GM19023 (cell line): ENCODE measurements around the gene MAP1LC3B2.

ENCODE experiments used
- ATAC-seq: cut with Tn5 transposase; IDR thresholded peaks from one replicate; pipeline ENCODE4 v1.9.1; 2021; ENCODE audit warnings: mild to moderate bottlenecking, moderate library complexity; ENCODE audit not compliant: unreplicated experiment

Gene MAP1LC3B2

GRCh38 chr12:116591855-116592637, 32.9 kb downstream of the MAP1LC3B2 start:
- ATAC-seq: no peak

GRCh38 chr12:116592731-116593130, 33.5 kb downstream of the MAP1LC3B2 start:
- no peak for ATAC-seq

GRCh38 chr12:116594325-116595038, 35.3 kb downstream of the MAP1LC3B2 start:
- ATAC-seq: no peak

GRCh38 chr12:116595186-116595585, 36.0 kb downstream of the MAP1LC3B2 start:
- no peak for ATAC-seq

GRCh38 chr12:116595672-116596071, 36.5 kb downstream of the MAP1LC3B2 start:
- ATAC-seq: no peak

- no peak for ATAC-seq
Observed at GRCh38 chr12:116597886-116598285, 38.7 kb downstream of the MAP1LC3B2 start.

- no peak for ATAC-seq
Observed at GRCh38 chr12:116598311-116599284, 39.4 kb downstream of the MAP1LC3B2 start.

GRCh38 chr12:116599285-116600136, 40.3 kb downstream of the MAP1LC3B2 start:
- no peak for ATAC-seq

- no peak for ATAC-seq
Observed at GRCh38 chr12:116600959-116601918, 42.1 kb downstream of the MAP1LC3B2 start.

GRCh38 chr12:116601933-116602810, 43.0 kb downstream of the MAP1LC3B2 start:
- no peak for ATAC-seq

GRCh38 chr12:116603546-116604177, 44.5 kb downstream of the MAP1LC3B2 start:
- ATAC-seq: no peak

GRCh38 chr12:116604178-116604895, 45.2 kb downstream of the MAP1LC3B2 start:
- no peak for ATAC-seq

GRCh38 chr12:116604951-116605641, 45.9 kb downstream of the MAP1LC3B2 start:
- ATAC-seq: no peak

GRCh38 chr12:116606397-116606796, 47.2 kb downstream of the MAP1LC3B2 start:
- no peak for ATAC-seq

- ATAC-seq: no peak
Observed at GRCh38 chr12:116607039-116607438, 47.9 kb downstream of the MAP1LC3B2 start.
